Keratinocyte (primary cell): Measurements from ENCODE around the gene TMEM248. TPM values are rescaled to one million over a fixed set of nuclear protein-coding genes. Genes with fewer than 3 reads are reported as not detected.
A peak's percentile ranks its signal among the peaks of the same experiment; 100 is the strongest.

Experiments
- DNase-seq: peaks from one replicate; pipeline ENCODE4 v3.0.0-alpha.2; 2011; ENCODE audit warnings: low read depth, missing footprints, low spot score
- FAIRE-seq: peaks from 2 replicates; lab custom pipeline; 2011; peaks lifted over from hg19 to GRCh38; lab: Jason Lieb, UNC
- H2AFZ ChIP-seq: 2 replicates; pipeline ENCODE4 v1.6.0; 2012; ENCODE audit warnings: low read length, control low read depth, inconsistent platforms; ENCODE audit not compliant: control insufficient read depth
- H3K27ac ChIP-seq: 2 replicates; pipeline ENCODE4 v1.5.1; 2011; ENCODE audit warnings: low read length; ENCODE audit not compliant: control insufficient read depth, insufficient read depth
- H3K27me3 ChIP-seq: 3 replicates; pipeline ENCODE4 v1.6.0; 2011; ENCODE audit warnings: low read length; ENCODE audit not compliant: control insufficient read depth, insufficient read depth; ENCODE audit errors: extremely low read depth
- H3K36me3 ChIP-seq, 2 experiments: 2 replicates in 1 of 2; 3 replicates in 1 of 2; pipeline ENCODE4 v1.5.1; 2011; ENCODE audit warnings: low read length in 2 of 2, mild to moderate bottlenecking in 1 of 2; ENCODE audit not compliant: control insufficient read depth in 2 of 2, insufficient read depth in 2 of 2; ENCODE audit errors: extremely low read depth in 1 of 2
- H3K4me1 ChIP-seq: 3 replicates; pipeline ENCODE4 v1.5.1; 2011; ENCODE audit warnings: low read length; ENCODE audit not compliant: control insufficient read depth, insufficient read depth; ENCODE audit errors: extremely low read depth
- H3K4me2 ChIP-seq: 3 replicates; pipeline ENCODE4 v1.6.0; 2011; ENCODE audit warnings: low read depth, low read length; ENCODE audit not compliant: control insufficient read depth, insufficient read depth; ENCODE audit errors: extremely low read depth
- H3K4me3 ChIP-seq, 3 experiments: fragments of 200-600 bp in 1 of 3; sonication (generic) in 1 of 3; 2 replicates in 2 of 3; 3 replicates in 1 of 3; pipeline ENCODE4 v1.5.1; 2011 to 2016; ENCODE audit warnings: low read length in 3 of 3, mild to moderate bottlenecking in 3 of 3, control low read depth in 2 of 3, inconsistent platforms in 1 of 3, low read depth in 1 of 3, mixed read lengths in 1 of 3, mixed run types in 1 of 3, moderate library complexity in 1 of 3; ENCODE audit not compliant: control insufficient read depth in 2 of 3, insufficient read depth in 2 of 3; ENCODE audit errors: extremely low read depth in 1 of 3
- H3K79me2 ChIP-seq: 2 replicates; pipeline ENCODE4 v1.6.0; 2012; ENCODE audit warnings: low read length; ENCODE audit not compliant: control insufficient read depth, insufficient read depth
- H3K9ac ChIP-seq: 3 replicates; pipeline ENCODE4 v1.6.0; 2011; ENCODE audit warnings: low read length; ENCODE audit not compliant: control insufficient read depth, insufficient read depth; ENCODE audit errors: extremely low read depth
- H3K9me1 ChIP-seq: 3 replicates; pipeline ENCODE4 v1.6.0; 2011; ENCODE audit warnings: low read length; ENCODE audit not compliant: control insufficient read depth, insufficient read depth; ENCODE audit errors: extremely low read depth
- H3K9me3 ChIP-seq: 2 replicates; pipeline ENCODE4 v1.5.1; 2012; ENCODE audit warnings: low read depth, low read length; ENCODE audit not compliant: control insufficient read depth
- H4K20me1 ChIP-seq: 3 replicates; pipeline ENCODE4 v1.6.0; 2011; ENCODE audit warnings: low read length; ENCODE audit not compliant: control insufficient read depth, insufficient read depth; ENCODE audit errors: extremely low read depth
- EZH2 ChIP-seq: IDR thresholded peaks from one replicate; pipeline ENCODE4 v1.6.1; 2012; ENCODE audit warnings: inconsistent platforms, mild to moderate bottlenecking, low read length, moderate library complexity
- dilution Hi-C: fragments of 300-500 bp; cut with MboI; formaldehyde crosslinking; loops from one replicate; pipeline ENCODE4 v1.7.0; 2020; ENCODE audit warnings: low sequenced_read_pairs; ENCODE audit not compliant: extremely low pct_ligation_motif_present
- polyA plus RNA-seq, 5 experiments: library from polyadenylated mRNA; depleted of rRNA in 3 of 5; stranded (reverse) in 3 of 5; stranded (forward) in 1 of 5; unstranded in 1 of 5; fragments of >200 nt; gene quantifications; 1 replicate in 1 of 5; 2 replicates in 3 of 5; 3 replicates in 1 of 5; pipeline versions ENCODE4 v1.2.1 to v1.2.3, GENCODE V29; 2011 to 2012; ENCODE audit warnings: missing spikeins in 2 of 5, low read depth in 1 of 5, low replicate concordance in 1 of 5
- TF ChIP-seq, protein P1 (sequence below), 3 experiments: IDR thresholded peaks in 1 of 3; conservative IDR thresholded peaks in 1 of 3; optimal IDR thresholded peaks in 1 of 3; 2 replicates in 2 of 3; 3 replicates in 1 of 3; pipeline versions ENCODE3 to v1.5.1; 2011; ENCODE audit warnings: low read length in 3 of 3, mild to moderate bottlenecking in 3 of 3, moderate library complexity in 2 of 3, control low read depth in 1 of 3, inconsistent platforms in 1 of 3; ENCODE audit not compliant: insufficient read depth in 2 of 3; ENCODE audit errors: extremely low read depth in 1 of 3

Gene TMEM248
- polyA plus RNA-seq, 1 donor (not counting 4 experiments of a cell fraction or from before 2014, with no cell fraction given) = 70.2 TPM

- H3K27ac ChIP-seq = peak overlapping the region; percentile 79
- no peaks in the 10 kb centered on the region for H3K9me3 ChIP-seq
- dilution Hi-C loops = no loop called here
- TF ChIP-seq, protein P1, sequence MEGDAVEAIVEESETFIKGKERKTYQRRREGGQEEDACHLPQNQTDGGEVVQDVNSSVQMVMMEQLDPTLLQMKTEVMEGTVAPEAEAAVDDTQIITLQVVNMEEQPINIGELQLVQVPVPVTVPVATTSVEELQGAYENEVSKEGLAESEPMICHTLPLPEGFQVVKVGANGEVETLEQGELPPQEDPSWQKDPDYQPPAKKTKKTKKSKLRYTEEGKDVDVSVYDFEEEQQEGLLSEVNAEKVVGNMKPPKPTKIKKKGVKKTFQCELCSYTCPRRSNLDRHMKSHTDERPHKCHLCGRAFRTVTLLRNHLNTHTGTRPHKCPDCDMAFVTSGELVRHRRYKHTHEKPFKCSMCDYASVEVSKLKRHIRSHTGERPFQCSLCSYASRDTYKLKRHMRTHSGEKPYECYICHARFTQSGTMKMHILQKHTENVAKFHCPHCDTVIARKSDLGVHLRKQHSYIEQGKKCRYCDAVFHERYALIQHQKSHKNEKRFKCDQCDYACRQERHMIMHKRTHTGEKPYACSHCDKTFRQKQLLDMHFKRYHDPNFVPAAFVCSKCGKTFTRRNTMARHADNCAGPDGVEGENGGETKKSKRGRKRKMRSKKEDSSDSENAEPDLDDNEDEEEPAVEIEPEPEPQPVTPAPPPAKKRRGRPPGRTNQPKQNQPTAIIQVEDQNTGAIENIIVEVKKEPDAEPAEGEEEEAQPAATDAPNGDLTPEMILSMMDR (optimal IDR thresholded peaks at IDR 0.05 in 1 of 3, IDR thresholded peaks at IDR 0.05 in 1 of 3, conservative IDR thresholded peaks at IDR 0.05 in 1 of 3; ENCODE audit: extremely low read depth in 1 of 3, insufficient read depth in 2 of 3, low read length in 3 of 3) = no peak
- no peak for TF ChIP-seq EZH2
- peaks cover 3 to 4% of the 10 kb centered on the region in 2 experiments for H3K36me3 ChIP-seq
- H3K9me1 ChIP-seq = peaks cover 3% of the 10 kb centered on the region
- peak overlapping the region; percentile 80 to 87 (median 87) for H3K4me3 ChIP-seq
- H3K9ac ChIP-seq = peak overlapping the region; percentile 90
- H3K4me1 ChIP-seq = peaks cover 15% of the 10 kb centered on the region
- H2AFZ ChIP-seq = no peak overlapping the region
- peaks cover 5% of the 10 kb centered on the region for H4K20me1 ChIP-seq
- FAIRE-seq = no peak
- peak overlapping the region; percentile 100 for H3K4me2 ChIP-seq
- peaks cover 60% of the 10 kb centered on the region for H3K79me2 ChIP-seq
- DNase-seq = no peak
- H3K27me3 ChIP-seq = no peaks in the 10 kb centered on the region
These were observed 977 bp downstream of the TMEM248 start for GRCh38 chr7:66921918-66922486.

GRCh38 chr7:66925255-66925654 is 4.2 kb downstream of the TMEM248 start:
- dilution Hi-C loops = no loop called here
- no peak overlapping the region for H3K4me3 ChIP-seq
- H3K4me1 ChIP-seq = peaks cover 14% of the 10 kb centered on the region
- H3K4me2 ChIP-seq = no peak overlapping the region
- H3K27ac ChIP-seq = no peak overlapping the region
- H3K9me1 ChIP-seq = peaks cover 6% of the 10 kb centered on the region
- H4K20me1 ChIP-seq = peaks cover 19% of the 10 kb centered on the region
- H2AFZ ChIP-seq = no peak overlapping the region
- no peak overlapping the region for H3K9ac ChIP-seq
- FAIRE-seq = no peak
- H3K36me3 ChIP-seq = peaks cover 3 to 15% of the 10 kb centered on the region in 2 experiments
- H3K9me3 ChIP-seq = no peaks in the 10 kb centered on the region
- no peaks in the 10 kb centered on the region for H3K27me3 ChIP-seq
- no peak for DNase-seq
- TF ChIP-seq, protein P1 (optimal IDR thresholded peaks at IDR 0.05 in 1 of 3, IDR thresholded peaks at IDR 0.05 in 1 of 3, conservative IDR thresholded peaks at IDR 0.05 in 1 of 3; ENCODE audit: extremely low read depth in 1 of 3, insufficient read depth in 2 of 3, low read length in 3 of 3) = no peak
- TF ChIP-seq EZH2 = no peak
- peaks cover 93% of the 10 kb centered on the region for H3K79me2 ChIP-seq
